PC-3 (cell line): ENCODE data around the gene PLEKHM3.

Source experiments
- CTCF ChIP-seq: fragments of 300-600 bp; sonication (generic); conservative IDR thresholded peaks from 2 replicates; pipeline ENCODE4 v1.5.1; 2017; ENCODE audit warnings: antibody characterized with exemption, low read depth, mild to moderate bottlenecking, low read length
- EZH2 ChIP-seq: fragments of 300-600 bp; sonication (generic); IDR thresholded peaks from one replicate; pipeline ENCODE4 v1.6.1; 2017; ENCODE audit warnings: antibody characterized with exemption, mild to moderate bottlenecking, low read length; ENCODE audit not compliant: unreplicated experiment

GRCh38 chr2:207988975-207989374, 36.4 kb downstream of the PLEKHM3 start:
- no peak for TF ChIP-seq CTCF
- TF ChIP-seq EZH2 = no peak
